GM23338 (cell line): ENCODE measurements around the gene ANKRD13C.

Experiments used
- EZH2 ChIP-seq: fragments of 200-600 bp; sonication (generic); IDR thresholded peaks from one replicate; pipeline ENCODE4 v1.8.0; 2017; ENCODE audit warnings: antibody characterized with exemption, mild to moderate bottlenecking, low read depth; ENCODE audit not compliant: unreplicated experiment
- EZH2phosphoT487 ChIP-seq: fragments of 200-600 bp; sonication (generic); IDR thresholded peaks from one replicate; pipeline ENCODE4 v1.8.1; 2018; ENCODE audit warnings: antibody characterized with exemption; ENCODE audit not compliant: unreplicated experiment
- REST ChIP-seq: IDR thresholded peaks from one replicate; pipeline ENCODE4 v1.6.1; 2018; ENCODE audit warnings: antibody characterized with exemption; ENCODE audit not compliant: unreplicated experiment

DNA sequence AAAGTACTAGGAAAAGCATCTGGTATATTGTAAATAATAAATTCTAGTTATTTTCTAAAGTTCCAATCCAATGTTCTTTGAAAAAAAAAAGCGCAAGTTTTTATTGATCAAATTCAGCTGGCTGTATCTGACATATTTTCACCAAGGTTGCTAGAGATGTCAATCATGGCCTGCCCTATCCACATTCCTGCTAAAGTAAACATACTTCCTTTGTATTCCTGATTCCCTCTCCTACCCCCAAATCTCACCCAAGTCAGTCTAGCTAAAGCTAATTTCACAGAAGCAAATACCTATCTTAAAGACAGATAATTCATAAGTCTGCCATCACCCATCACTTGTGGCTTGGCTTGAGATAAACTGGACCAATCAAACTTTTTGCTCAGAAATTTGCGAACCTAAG, 21.3 kb downstream of the ANKRD13C start:
- TF ChIP-seq EZH2 (no peak), EZH2phosphoT487 (no peak), REST (no peak)
